LNCaP clone FGC (cell line): ENCODE results near the gene SRBD1.

Experiments used
- DNase-seq: peaks from one replicate; pipeline ENCODE4 v3.0.0-alpha.2; 2011; ENCODE audit warnings: low read depth
- H3K4me3 ChIP-seq: 2 replicates; pipeline ENCODE4 v1.5.1; 2011; ENCODE audit warnings: mild to moderate bottlenecking, low read depth, low read length, control low read depth
- CTCF ChIP-seq: IDR thresholded peaks from 2 replicates; pipeline ENCODE4 v1.5.1; 2012; ENCODE audit warnings: mild to moderate bottlenecking; ENCODE audit not compliant: control insufficient read depth, insufficient read depth; ENCODE audit errors: extremely low read depth

SRBD1 gene

GRCh38 chr2:45631955-45632354, 20.9 kb upstream of the SRBD1 start:
- DNase-seq, result no peak
- TF ChIP-seq CTCF, result no peak
- H3K4me3 ChIP-seq, result no peak overlapping the region

DNA sequence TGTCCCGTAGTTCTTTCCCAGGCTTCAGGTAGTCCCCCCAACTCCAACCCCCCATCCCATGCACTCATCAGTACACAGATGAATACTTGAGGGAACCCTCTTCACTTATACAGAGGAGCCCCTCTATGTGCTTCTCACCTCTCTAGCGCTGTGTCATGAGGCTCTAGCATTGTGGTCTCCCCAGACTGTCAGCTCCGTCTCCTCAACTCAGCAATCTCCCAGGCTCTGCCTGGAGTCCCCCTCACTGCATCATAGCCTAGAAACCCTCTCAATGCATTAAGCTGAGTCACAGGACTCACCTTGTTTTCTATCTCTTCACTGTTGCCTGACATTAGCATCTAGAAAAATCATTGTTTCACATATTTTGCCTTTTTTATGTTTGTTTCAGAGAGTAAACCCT, 20.3 kb upstream of the SRBD1 start:
- no peak overlapping the region for H3K4me3 ChIP-seq
- no peak for DNase-seq
- TF ChIP-seq CTCF, result no peak

DNA sequence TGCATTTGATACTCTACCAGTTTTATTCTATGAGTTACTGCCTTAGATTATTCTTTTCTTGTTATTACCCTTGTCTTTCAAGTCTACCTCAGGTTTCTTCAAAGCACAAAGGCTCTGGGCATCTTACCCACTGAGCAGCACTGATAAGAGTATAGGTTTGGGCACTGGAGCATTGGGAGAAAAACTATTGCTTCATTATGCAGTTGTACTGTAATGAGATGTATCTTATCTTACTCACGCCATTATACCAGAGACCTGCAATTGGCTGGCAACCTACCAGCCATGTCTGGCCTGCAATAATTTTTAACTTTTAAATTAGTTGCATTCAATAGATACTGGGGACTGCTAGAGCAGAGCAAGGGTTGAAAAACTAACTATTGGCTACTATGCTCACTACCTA, 18.9 kb upstream of the SRBD1 start:
- TF ChIP-seq CTCF, result no peak
- H3K4me3 ChIP-seq, result no peak overlapping the region
- no peak for DNase-seq

DNA sequence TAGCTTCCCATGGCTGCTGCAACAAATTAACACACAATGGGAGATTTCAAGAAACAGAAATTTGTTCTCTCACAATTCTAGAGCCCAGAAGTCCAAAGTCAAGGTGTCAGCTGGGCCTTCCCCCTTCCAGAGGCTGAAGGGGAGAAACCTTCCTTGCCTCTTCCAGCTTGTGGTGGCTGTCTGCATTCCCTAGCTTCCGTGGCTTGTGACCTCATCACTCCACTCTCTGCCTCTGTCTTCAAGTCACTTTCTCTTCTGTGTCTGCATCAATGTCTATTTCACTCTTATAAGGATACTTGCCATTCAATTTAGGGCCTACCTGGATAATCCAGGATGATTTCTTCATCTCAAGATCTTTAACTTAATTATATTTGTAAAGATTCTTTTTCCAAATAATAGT, 16.8 kb upstream of the SRBD1 start:
- TF ChIP-seq CTCF, result no peak
- H3K4me3 ChIP-seq, result no peak overlapping the region
- DNase-seq, result no peak

DNA sequence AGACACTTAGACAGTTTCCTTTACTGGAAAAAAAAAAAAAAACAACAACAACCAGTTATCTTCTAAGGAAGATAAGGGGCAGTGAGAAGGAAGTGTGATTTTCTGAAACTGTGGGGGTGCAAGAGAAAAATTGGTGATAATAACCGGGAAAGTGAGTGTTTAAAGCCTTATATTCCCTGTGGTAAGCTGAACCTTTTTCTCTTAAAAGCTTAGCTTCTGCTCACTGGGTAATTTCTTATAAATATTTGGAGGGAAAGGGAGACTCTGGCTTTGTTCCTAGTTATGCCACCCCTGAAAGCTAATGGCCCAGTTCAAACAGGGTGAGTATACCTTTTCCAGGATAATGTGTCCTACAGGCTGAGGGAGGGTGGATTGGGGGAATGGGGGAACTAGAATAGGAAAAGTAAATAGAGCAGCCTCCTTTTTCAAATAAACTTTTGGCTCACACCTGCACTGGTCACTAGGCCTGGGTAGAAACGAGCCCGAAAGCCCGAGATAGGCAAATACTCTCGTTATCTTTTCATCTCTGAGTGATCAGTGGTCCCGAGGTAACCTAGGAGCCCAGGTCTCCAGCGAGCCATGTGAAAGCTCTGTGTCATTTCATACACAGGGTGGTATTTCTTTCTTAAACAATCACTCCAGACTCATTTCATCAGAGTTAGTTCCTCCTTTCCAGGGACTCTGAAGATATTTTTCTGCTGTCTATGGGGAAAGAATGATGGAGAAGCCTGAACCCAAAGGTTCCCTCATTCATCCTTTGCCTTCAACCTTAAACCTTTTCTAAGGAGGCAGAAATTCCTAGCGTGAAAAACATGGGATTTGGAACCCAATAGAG, 15.5 kb upstream of the SRBD1 start:
- H3K4me3 ChIP-seq, result no peak overlapping the region
- no peak for TF ChIP-seq CTCF
- DNase-seq, result no peak

DNA sequence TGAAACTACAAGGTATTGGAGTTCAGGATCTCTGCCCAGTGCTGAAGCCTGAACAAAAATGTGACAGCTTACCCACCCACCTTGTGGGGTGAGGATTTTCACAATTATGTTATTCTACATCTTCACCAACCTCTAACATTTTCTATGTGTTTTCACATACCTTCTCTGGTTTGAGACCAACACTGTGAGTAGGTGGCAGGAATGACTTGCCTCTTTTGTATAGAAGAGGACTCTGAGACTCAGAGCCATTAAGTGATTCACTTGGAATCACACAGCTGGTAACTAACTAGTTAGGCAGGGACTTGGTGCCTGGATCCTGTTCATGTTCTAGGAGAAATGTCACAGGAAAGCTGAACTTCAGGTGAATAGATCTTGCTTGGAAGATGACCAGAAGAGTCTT, 14.8 kb upstream of the SRBD1 start:
- no peak for DNase-seq
- no peak overlapping the region for H3K4me3 ChIP-seq
- TF ChIP-seq CTCF, result no peak

DNA sequence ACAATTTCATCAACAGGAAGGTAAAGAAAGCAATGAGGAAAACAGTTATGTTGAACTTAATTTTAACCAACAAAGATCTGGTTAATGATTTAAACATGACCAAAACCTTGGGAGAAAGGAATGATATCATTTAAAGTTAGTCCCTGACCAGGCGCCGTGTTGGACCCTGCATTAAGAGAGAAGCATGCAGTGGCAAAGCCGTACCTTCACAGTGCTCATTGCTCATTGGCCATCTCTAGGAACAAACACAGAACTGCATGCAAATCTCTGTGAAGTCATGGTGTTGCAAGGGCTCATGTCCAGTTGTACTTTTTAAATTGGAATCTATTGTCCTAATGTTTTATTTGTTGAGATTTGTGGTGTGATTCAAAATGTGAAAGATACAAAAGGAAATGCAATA, 12.0 kb upstream of the SRBD1 start:
- TF ChIP-seq CTCF, result no peak
- DNase-seq, result no peak
- no peak overlapping the region for H3K4me3 ChIP-seq
